Stimulated activated CD4-positive, alpha-beta T cell treated with anti-CD3 and anti-CD28 coated beads, Interleukin-12 subunit alpha, Interleukin-12 subunit beta, amount 100 ng/mL, for 4 hours (primary cell): ENCODE measurements around the gene NRCAM.
"Not testable (repeated sequence)": the region's sequence is repeated elsewhere in the genome, so short reads cannot be mapped to it uniquely, and the experiment has no call there.

Source experiments
- DNase-seq: peaks from one replicate; pipeline ENCODE4 v3.0.0-alpha.2; 2020

NRCAM gene

DNA sequence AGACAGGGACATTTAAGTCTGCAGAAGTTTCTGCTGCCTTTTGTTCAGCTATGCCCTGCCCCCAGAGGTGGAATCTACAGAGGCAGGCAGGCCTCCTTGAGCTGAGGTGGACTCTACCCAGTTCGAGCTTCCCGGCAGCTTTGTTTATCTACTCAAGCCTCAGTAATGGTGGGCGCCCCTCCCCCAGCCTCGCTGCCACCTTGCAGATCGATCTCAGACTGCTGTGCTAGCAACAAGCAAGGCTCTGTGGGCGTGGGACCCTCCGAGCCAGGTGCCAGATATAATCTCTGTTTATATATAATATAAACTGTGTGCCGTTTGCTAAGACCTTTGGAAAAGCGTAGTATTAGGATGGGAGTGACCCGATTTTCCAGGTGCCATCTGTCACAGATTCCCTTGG is 63.1 kb downstream of the NRCAM start:
- DNase-seq: not testable (repeated sequence)

DNA sequence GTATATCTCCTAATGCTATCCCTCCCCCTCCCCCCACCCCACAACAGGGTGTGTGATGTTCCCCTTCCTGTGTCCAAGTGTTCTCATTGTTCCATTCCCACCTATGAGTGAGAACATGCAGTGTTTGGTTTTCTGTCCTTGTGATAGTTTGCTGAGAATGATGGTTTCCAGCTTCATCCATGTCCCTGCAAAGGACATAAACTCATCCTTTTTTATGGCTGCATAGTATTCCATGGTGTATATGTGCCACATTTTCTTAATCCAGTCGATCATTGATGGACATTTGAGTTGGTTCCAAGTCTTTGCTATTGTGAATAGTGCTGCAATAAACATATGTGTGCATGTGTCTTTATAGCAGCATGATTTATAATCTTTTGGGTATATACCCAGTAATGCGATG is 68.5 kb downstream of the NRCAM start:
- not testable (repeated sequence) for DNase-seq

DNA sequence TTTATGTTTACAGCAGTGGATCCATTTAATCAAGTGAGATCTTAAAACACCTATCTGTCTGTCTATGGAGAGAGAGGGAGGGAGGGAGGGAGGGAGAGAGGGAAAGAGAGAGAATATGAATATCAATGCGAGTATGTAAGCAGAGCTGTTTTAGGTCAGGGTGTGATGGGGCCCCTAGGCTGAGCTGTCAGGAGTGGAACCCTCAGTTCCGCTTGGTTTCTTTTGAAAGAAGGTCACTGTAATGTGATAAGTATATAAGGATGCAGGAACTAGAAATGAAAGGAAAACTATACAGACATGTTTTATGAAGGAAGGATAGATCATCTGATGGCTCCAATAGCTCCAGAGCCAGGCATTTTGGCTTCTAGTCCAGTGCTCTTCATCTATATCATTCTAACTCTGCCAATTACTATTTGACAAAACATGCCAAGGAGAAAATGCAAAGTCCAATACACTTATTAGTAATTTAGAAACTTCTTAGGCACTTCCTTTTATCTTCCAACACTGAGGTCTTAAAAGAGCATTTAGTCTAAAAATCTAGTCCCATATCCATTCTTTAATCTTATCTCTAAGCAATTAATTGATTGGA is 70.3 kb downstream of the NRCAM start:
- no peak for DNase-seq

DNA sequence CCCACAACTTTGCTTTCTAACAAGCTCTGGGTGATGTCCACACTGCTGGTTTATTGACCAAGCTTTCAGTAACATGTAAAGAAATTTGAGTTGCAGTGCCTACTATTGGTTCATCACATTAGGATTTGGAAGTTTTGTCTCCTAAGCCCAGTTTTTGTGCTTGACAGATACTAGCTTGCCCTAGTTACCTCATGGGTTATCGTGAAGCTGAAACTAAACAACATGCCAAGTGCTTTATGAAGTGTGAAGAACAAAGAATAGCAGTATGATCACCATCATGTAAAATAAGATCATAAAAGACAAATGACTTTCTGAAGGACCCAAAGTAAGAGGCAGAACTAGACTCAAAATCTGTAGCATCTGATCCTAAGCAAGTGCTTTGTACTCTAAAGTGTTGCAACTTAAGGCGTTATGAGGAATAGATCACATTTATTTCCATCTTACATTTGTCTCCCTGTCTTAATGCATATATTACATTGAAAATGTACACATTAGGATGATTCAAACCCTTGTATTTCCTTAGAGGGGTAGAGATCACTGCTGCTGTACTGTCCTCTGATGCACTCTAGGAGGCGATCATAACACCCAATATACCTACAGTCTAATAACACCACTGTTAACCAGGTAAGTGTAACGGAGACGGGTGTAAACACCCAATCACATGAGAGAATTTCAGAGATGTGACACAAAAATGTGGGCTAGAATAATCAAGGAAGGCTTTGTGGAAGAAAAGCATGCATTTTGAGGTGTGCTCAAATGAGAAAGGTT is 71.3 kb downstream of the NRCAM start:
- no peak for DNase-seq

DNA sequence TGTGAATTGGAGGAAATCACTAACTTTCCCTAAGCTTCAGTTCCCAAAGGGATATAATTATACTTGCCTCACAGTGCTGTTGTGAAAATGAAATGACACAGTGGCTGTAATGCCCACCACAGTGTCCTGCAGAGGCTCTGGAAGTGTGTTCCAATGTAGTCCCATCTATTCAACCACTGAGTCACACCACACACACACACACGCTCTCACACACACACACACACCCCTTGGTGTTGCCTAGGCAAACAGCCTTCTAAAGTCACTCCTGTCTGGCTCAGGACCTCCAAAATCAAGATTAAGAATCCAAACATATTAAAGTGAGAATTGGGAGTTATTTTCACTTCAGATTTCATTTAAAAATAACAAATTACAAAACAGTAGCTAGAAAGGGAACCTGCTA is 73.3 kb downstream of the NRCAM start:
- no peak for DNase-seq

DNA sequence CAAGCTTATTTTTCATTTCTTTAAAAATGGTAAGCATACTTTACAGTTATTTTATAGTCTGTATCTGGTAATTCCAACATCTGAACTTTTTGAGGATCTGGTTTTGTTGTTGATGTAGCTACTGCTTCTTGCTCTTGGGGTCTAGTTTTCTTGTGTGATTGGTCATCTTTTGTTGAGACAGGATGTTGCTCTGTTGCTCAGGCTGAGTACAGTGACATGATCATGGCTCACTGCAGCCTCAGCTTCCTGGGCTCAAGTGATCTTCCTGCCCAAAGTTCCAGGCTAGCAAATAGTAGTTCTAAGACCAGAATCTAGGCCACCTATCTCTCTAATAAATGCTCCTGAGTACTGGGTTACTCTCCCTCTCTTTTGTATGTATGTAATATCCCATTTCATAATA is 75.7 kb downstream of the NRCAM start:
- DNase-seq: no peak

DNA sequence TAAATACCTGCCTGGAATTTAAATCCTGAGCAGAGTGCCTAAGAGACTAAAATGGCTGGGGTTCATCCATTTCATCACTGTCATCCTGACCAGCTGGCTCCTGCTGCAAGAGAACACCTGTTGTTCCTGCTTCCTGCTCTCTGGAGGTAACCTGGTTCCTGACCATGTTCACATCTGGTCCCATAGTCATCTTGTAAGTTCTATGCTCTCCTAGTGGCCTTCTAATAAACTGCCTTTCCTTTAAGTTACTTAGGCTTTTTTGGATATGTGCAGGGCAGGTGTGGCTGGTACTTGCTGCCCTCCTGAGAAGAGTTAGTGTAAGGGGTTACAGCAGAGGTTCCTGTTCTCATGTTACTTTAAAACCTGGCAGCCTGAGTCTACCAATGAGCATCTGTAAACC is 80.0 kb downstream of the NRCAM start:
- no peak for DNase-seq

DNA sequence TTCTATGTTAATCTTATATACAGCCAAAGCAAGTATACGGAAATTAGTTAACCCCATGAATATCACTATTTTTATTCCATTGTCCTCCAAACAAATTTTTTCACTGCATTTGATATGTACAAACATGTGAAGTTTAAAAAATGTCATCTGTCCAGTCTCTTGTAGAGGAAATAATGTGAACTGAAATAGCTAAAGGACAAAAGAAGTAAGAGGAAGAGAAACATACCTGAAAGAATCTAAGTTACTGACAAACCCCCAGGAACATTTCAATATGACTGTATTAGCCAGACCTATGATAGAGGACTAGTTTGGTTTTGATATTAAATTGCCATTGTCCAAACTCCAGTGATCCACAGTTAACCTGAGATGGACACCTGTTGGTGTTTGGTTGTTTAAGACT is 80.6 kb downstream of the NRCAM start:
- no peak for DNase-seq

DNA sequence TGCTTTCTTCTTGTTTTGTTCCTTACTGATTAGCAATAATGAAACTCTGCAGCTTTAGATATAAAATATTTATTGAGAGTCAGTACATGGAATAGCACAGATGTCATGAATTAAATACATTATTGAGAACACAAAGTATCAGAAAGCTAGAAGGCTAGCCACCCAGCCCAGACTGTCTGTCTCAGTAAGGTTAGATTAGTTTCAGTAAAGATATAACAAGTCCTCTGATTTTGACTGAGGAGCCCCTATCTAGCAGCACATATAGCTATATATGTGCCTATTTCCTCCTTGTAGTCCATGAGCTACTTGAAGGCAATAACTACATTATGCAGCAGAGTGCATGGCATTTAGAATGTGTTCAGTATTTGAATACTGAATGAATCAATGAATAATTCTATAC is 81.3 kb downstream of the NRCAM start:
- DNase-seq: no peak

DNA sequence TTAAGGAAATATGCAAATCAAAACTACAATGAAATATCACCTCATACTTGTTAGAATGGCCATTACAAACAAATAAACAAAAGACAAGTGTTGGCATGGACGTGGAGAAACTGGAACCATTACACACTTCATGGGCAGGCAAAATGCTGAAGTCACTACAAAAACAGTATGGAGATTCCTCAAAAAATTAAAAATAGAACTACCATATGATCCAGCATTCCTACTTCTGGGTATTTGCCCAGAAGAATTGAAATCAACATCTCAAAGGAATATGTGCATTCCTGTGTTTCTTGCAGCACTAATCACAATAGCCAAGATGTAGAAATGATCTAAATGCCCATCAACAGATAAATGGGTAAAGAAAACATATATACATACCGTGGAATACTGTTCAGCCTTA is 83.6 kb downstream of the NRCAM start:
- no peak for DNase-seq

DNA sequence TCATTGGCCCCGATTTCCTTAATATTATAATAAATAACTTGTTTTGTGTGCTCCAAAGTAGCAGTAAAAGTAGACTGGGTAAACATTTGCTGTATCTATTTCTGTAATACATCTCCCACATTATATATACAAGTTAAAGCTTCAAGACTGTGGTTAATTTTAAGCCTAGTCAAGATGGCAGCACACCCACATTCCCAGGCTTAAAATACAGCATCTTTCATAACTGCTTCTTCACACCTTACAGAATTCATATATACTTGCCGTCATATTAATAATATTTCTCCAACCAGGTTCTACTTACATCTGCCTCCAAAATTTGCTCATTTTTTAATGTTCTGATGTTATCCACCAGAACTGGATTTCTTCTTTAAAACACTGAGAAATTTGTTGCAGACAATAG is 85.6 kb downstream of the NRCAM start:
- no peak for DNase-seq

DNA sequence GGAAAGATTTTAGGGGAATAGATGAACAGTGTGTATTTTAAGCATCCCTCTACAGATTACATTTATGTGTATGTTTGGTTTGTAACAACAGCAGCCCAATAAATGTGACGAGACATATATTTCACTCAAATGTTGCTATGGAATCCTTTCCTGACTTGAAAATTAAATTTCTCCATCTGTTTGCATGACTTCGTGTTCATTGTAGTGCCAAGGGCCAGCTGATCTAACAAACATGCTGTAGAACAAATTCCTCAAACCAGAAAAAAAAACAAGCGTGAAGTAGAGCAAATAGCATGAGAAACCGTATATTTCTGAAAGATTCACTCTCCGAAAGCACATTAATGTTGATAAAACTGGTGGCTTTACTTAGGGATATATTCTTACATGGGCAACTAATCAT is 87.8 kb downstream of the NRCAM start:
- DNase-seq: no peak

DNA sequence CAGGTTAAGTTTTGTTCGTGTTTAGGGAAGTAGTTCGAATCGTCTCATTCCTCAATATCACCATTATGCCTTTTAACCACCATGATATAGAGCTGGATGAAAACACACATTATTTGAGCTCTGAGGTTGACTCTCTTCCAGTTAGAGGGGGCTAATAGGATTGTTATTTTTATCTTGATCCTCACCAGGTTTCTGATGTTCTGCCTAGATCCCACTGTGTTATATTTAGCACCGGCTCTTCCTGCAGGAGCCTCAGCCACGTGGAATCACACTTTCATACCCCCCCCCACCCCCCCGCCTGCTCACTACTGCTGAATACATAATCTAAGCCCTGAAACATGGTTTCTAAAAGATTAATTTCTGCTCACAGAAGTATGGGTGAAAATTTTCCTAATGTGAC is 88.3 kb downstream of the NRCAM start:
- no peak for DNase-seq

DNA sequence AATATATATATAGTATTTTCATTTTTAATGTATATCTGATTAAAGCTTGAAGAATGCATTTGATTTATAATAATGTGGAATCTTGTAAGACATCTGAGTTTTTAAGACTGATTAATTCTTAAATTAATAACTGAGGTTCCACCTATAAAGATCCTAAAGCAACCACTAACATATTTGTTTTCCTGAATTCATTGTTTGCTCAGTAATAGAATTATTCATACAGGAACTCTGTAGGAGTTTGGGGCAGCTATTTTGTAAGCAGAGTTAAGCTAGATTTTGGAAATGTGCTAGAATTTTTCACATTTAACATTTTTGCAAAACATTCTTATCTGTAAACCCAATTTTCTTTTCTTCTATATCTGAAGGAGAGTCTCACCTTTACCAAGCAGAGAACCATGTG is 88.9 kb downstream of the NRCAM start:
- no peak for DNase-seq

DNA sequence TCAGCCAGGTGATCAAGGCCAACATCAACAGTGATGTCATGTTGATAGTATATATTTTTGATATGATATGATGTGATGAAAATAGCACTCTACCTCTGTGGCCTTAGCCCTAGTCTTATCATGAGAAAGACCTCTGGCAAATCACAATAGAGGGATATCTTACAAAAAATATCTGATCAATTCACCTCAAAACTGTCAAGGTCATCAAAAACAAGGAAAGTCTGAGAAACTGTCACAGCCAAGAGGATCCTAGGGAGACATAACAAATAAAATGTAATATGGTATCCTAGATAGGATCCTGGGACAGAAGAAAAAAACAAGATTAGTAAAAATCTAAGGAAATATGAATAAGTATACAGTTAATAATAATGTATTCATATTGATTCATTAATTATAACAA is 92.6 kb downstream of the NRCAM start:
- no peak for DNase-seq

DNA sequence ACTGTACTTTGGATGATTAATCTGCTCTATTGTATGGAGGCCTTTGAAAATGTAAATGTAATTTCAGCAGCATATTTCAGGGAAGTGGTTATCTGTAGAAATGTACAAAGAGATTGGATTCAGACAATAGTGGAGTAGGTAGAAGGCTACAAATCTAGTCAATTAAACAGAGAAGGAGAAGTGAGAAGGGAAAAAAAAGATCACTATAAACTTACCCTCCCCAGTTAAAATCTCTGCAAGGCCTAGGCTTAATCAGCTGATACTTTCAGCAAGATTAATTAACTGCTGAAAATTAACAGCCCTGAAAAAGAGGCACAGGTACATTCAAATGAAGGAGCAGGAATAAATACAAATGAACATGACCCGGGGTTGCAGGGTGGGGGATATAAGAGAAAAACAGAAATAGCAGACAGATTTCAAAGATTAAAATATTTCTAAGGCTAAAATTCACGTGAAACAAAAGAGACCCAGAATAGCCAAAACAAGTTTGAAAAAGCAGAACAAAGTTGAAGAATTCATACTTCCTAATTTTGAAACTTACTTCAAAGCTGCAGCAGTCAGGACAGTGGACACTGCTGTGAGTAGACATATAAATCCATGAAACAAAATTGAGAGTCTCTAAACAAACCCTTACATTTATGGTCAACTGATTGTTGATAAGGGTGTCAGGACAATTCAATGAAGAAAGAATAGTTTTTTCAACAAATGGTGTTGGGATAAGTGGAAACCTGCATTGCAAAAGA is 96.0 kb downstream of the NRCAM start:
- no peak for DNase-seq

DNA sequence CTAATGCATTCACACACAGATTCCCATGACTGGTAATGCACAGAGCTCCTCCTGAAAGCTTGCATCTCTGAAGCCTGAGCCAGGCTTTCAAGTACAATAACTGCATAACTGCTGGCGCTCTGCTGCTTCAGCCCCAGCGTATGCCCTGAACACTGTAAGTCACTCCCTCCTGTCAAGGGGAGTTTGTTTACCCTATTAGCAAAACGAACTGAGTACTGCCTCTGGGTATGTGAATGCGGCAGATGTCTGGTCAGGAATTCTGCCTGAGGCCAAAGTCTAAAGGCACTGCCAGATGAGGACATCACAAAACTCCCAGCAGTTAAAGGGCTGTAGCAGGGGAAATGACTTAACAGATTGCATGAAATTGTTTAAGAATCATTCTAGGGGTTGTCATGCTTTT is 97.7 kb downstream of the NRCAM start:
- no peak for DNase-seq

DNA sequence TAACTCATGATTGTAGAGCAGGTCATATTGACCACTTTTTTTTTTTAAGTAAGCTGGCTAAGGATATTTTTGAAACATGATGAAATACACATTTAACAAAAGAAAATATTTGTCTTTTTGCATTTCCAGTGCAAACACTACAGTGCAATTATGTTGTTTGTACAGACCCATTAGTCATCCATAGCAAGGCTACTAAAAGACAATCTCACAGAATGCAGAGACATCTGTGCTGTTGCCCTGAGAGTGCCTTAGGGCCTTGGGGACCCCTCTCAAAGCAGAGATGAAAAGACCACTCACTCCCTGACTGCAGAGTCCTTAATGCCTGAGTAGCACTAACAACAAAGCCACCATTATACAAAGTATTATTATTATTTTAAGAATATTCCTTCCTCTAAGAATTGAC is 104.5 kb downstream of the NRCAM start:
- no peak for DNase-seq

DNA sequence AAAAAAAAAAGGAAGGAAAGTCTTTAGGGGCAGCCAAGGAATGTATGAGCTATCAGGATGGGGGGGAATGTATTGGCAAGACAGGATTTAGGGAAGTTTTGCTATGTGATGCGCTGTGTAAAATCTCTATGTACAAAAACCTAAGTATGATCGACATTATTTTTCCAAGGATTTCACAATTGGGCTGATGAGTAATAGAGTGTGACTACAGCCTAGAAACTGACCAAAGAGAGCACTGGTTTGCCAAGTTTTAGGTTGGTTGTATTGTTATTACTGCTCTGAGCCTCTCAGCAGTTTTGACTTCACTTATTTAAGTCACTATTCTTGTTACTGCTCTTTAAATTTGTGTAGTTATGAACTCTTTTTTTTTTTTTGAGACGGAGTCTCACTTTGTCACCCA is 107.3 kb downstream of the NRCAM start:
- DNase-seq: no peak

DNA sequence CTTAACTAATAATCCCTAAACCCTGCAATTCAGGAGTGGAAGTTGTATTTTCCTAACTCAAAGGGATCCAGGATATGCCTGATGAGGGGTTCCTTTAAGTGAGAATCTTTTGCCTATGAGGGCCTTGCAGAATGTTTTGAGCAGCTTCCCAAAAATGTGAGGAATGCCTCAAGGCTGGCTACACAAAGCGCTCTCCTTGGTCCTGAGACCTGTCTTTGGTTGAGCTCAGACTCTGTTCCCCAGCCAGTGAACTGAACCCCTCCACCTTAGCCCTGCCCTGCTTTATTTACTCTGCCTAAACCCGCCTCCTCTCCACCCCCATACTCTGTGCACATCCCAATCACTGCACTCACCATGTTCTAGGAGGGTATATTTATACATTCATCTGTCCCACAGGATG is 108.6 kb downstream of the NRCAM start:
- DNase-seq: no peak

DNA sequence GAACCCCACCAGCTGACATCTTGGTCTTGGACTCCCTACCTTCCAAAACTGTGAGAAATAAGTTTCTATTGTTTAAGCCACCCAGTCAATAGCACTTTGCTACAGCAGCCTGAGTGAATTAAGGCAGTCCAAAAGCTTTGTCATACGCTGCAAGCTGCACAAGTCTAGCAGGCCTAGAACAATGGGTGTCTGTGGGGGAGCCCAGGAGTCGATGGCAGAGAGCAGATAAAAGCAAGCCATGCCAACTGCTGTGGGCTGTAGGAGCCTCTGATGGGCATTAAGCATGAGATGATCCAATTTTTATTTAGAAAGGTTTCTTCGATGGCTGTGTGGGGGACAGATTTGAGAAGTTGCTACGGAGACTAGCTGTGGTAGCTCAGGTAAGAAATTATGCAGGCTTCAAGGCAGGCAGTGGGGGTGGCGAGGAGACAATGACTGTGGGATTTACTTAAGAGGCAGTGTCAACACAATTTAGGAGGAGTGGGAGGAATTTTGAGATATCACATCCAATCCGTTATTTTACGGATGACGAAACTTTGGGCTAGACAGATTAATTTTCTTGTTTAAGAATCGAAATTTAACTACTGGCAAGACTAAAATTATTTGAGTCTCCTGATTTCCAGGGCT is 110.4 kb downstream of the NRCAM start:
- DNase-seq: no peak

DNA sequence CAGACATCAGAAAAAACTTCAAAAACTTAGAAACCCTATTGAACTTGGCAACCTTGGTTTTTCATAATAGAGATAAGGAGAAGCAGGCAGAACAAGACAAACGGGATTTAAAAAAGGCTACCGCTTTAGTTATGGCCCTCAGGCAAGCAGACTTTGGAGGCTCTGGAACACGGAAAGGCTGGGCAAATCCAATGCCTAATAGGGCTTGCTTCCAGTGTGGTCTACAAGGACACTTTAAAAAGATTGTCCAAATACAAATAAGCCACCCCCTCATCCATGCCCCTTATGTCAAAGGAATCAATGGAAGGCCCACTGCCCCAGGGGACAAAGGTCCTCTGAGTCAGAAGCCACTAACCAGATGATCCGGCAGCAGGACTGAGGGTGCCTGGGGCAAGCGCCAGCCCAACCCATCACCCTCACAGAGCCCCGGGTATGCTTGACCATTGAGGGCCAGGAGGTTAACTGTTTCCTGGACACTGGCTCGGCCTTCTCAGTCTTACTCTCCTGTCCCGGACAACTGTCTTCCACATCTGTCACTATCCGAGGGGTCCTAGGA is 115.3 kb downstream of the NRCAM start:
- DNase-seq: no peak

DNA sequence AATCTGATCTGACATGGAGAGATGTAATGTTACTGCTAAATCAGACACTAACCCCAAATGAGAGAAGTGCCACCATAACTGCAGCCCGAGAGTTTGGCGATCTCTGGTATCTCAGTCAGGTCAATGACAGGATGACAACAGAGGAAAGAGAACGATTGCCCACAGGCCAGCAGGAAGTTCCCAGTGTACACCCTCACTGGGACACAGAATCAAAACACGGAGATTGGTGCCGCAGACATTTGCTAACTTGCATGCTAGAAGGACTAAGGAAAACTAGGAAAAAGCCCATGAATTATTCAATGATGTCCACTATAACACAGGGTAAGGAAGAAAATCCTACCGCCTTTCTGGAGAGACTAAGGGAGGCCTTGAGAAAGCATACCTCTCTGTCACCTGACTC is 115.8 kb downstream of the NRCAM start:
- not testable (repeated sequence) for DNase-seq
